B cell (primary cell): ENCODE measurements around the gene ZNF407. TPM values are rescaled to one million over a fixed set of nuclear protein-coding genes. Genes with fewer than 3 reads are reported as not detected.

Experiments used
- ATAC-seq: fragments of 200-7000 bp; cut with Tn5 transposase; one replicate; pipeline ENCODE4 v1.10.0; 2021; ENCODE audit warnings: low read depth, mild to moderate bottlenecking, moderate number of reproducible peaks, moderate library complexity
- CTCF ChIA-PET: fragments of 350-600 bp; sonication (Branson Sonifier 250); formaldehyde crosslinking; loops from one replicate; lab custom pipeline; 2021; ENCODE audit warnings: antibody characterized with exemption, inconsistent platforms; lab: Charles Lee
- POLR2A ChIA-PET: fragments of 350-600 bp; sonication (Branson Sonifier 250); formaldehyde crosslinking; loops from one replicate; lab custom pipeline; 2021; ENCODE audit warnings: antibody characterized with exemption; lab: Charles Lee
- DNase-seq: peaks from one replicate; pipeline ENCODE4 v3.0.0; 2013
- H2AFZ ChIP-seq: 2 replicates; pipeline ENCODE4 v1.6.1; 2012; ENCODE audit warnings: mild to moderate bottlenecking, low read depth, low read length; ENCODE audit not compliant: insufficient read depth, poor library complexity, severe bottlenecking
- H3K27ac ChIP-seq, 2 donors: 1 replicate in 1 of 2; 2 replicates in 1 of 2; pipeline ENCODE4 v1.5.1; 2012 to 2013; ENCODE audit warnings: low read length in 2 of 2, mild to moderate bottlenecking in 2 of 2, moderate library complexity in 1 of 2
- H3K27me3 ChIP-seq, 4 experiments: fragments of 200-600 bp in 1 of 4; sonication (generic) in 1 of 4; replicated peaks in 1 of 4; 1 replicate in 2 of 4; 2 replicates in 2 of 4; pipeline versions ENCODE4 v1.6.1 to v1.7.0; 2013 to 2016; ENCODE audit warnings: low read length in 3 of 4, mild to moderate bottlenecking in 2 of 4, mixed read lengths in 1 of 4, moderate library complexity in 1 of 4; ENCODE audit not compliant: insufficient read depth in 4 of 4, control insufficient read depth in 3 of 4; ENCODE audit errors: control extremely low read depth in 1 of 4
- H3K36me3 ChIP-seq, 2 experiments: replicated peaks in 1 of 2; 1 replicate in 1 of 2; 2 replicates in 1 of 2; pipeline versions ENCODE4 v1.6.1 to v1.7.1; 2013; ENCODE audit warnings: low read length in 1 of 2; ENCODE audit not compliant: insufficient read depth in 2 of 2, control insufficient read depth in 1 of 2; ENCODE audit errors: control extremely low read depth in 1 of 2, extremely low read depth in 1 of 2
- H3K4me1 ChIP-seq, 2 donors: fragments of 200-600 bp in 1 of 2; sonication (generic) in 1 of 2; 1 replicate in 1 of 2; 2 replicates in 1 of 2; pipeline versions ENCODE4 v1.5.1 to v1.6.1; 2013 to 2017; ENCODE audit warnings: low read length in 2 of 2; ENCODE audit not compliant: control insufficient read depth in 2 of 2, insufficient read depth in 2 of 2
- H3K4me2 ChIP-seq: replicated peaks from 2 replicates; pipeline ENCODE3; 2012; ENCODE audit warnings: mild to moderate bottlenecking, low read depth, low read length; ENCODE audit not compliant: poor library complexity, severe bottlenecking
- H3K4me3 ChIP-seq, 5 experiments: fragments of 200-600 bp in 1 of 5; sonication (generic) in 1 of 5; 1 replicate in 3 of 5; 2 replicates in 2 of 5; pipeline versions ENCODE4 v1.5.1 to v1.7.0; 2011 to 2016; ENCODE audit warnings: low read length in 4 of 5, mild to moderate bottlenecking in 4 of 5, low read depth in 2 of 5, control low read depth in 1 of 5, moderate library complexity in 1 of 5; ENCODE audit not compliant: insufficient read depth in 1 of 5; ENCODE audit errors: control extremely low read depth in 1 of 5, extremely low read depth in 1 of 5
- H3K79me2 ChIP-seq: fragments of 200-600 bp; sonication (generic); one replicate; pipeline ENCODE4 v1.6.0; 2016; ENCODE audit warnings: low read length; ENCODE audit not compliant: control insufficient read depth, insufficient read depth
- H3K9ac ChIP-seq: fragments of 200-600 bp; sonication (generic); 2 replicates; pipeline ENCODE4 v1.6.1; 2017; ENCODE audit warnings: mild to moderate bottlenecking, low read length, moderate library complexity
- H3K9me3 ChIP-seq, 3 donors: one replicate each; pipeline versions ENCODE4 v1.6.1 to v1.7.1; 2013; ENCODE audit warnings: low read length in 2 of 3; ENCODE audit not compliant: control insufficient read depth in 2 of 3, insufficient read depth in 1 of 3; ENCODE audit errors: control extremely low read depth in 1 of 3
- H4K20me1 ChIP-seq: 2 replicates; pipeline ENCODE4 v1.6.0; 2012; ENCODE audit warnings: mild to moderate bottlenecking, low read length; ENCODE audit not compliant: insufficient read depth, control insufficient read depth, poor library complexity, severe bottlenecking
- H3K27ac Mint-ChIP-seq: one replicate; pipeline ENCODE4 v1.8.0; 2021; ENCODE audit warnings: mixed read lengths
- H3K27me3 Mint-ChIP-seq: one replicate; pipeline ENCODE4 v1.8.0; 2021; ENCODE audit warnings: mixed read lengths
- H3K4me1 Mint-ChIP-seq: one replicate; pipeline ENCODE4 v1.8.0; 2021; ENCODE audit warnings: mixed read lengths
- H3K4me3 Mint-ChIP-seq: one replicate; pipeline ENCODE4 v1.8.0; 2021; ENCODE audit warnings: mixed read lengths
- H3K9me3 Mint-ChIP-seq: one replicate; pipeline ENCODE4 v1.8.0; 2022; ENCODE audit warnings: mixed read lengths; ENCODE audit not compliant: insufficient read depth
- CTCF ChIP-seq: fragments of 200-600 bp; IDR thresholded peaks from one replicate; pipeline ENCODE4 v1.8.0; 2022; ENCODE audit warnings: antibody characterized with exemption, mild to moderate bottlenecking
- EZH2 ChIP-seq: IDR thresholded peaks from 2 replicates; pipeline ENCODE4 v1.6.1; 2012; ENCODE audit warnings: borderline replicate concordance, low read depth, mild to moderate bottlenecking, moderate library complexity, low read length; ENCODE audit not compliant: insufficient read depth, poor library complexity, severe bottlenecking
- WGBS: methylation state at CpG from one replicate; pipeline ENCODE4 v1.1.5; 2013; ENCODE audit warnings: missing lambda C conversion rate; ENCODE audit not compliant: insufficient coverage; 5-methylcytosine and 5-hydroxymethylcytosine counted together
- intact Hi-C: fragments of 100-400 bp; cut with micrococcal nuclease; formaldehyde crosslinking; loops from one replicate; pipeline ENCODE4 v1.10.0; 2022
- polyA plus RNA-seq: library from polyadenylated mRNA; depleted of rRNA; stranded (reverse); fragments of >200 nt; gene quantifications from 2 replicates; pipeline ENCODE4 v1.2.3, GENCODE V29; 2012
- total RNA-seq, 2 donors: library from RNA; stranded (reverse); fragments of 120-200 nt in 1 of 2; gene quantifications; 1 replicate in 1 of 2; 2 replicates in 1 of 2; pipeline versions ENCODE4 v1.2.3 to v1.2.4, GENCODE V29; 2013 to 2022

Gene ZNF407
- total and polyA plus RNA-seq, 2 donors (not counting 1 experiment from before 2014, with no cell fraction given): 4.5 to 37.1 TPM

GRCh38 chr18:74803769-74804168, 206.1 kb downstream of the ZNF407 start:
- intact Hi-C loops: no loop called here
- TF ChIP-seq CTCF (no peak), EZH2 (no peak)

GRCh38 chr18:74804677-74805076, 207.0 kb downstream of the ZNF407 start:
- H2AFZ ChIP-seq: no peak overlapping the region

More at GRCh38 chr18:74803769-74804168, 206.1 kb downstream of the ZNF407 start:
- peaks cover 12% of the 10 kb centered on the region for H3K4me1 Mint-ChIP-seq
- ATAC-seq (no peak), DNase-seq (no peak)
- Histone ChIP-seq H3K9ac (no peak overlapping the region), H3K4me2 (no peak overlapping the region), H3K4me1 (peaks cover 8 to 13% of the 10 kb centered on the region in 2 donors), H3K9me3 (no peaks in the 10 kb centered on the region), H3K79me2 (no peaks in the 10 kb centered on the region), H3K4me3 (no peak overlapping the region), H2AFZ (no peak overlapping the region), H3K36me3 (no peaks in the 10 kb centered on the region), H3K27ac (no peak overlapping the region), H4K20me1 (no peaks in the 10 kb centered on the region), H3K27me3 (no peaks in the 10 kb centered on the region)
- POLR2A ChIA-PET: no interaction called here
- H3K4me3 Mint-ChIP-seq: no peak overlapping the region
- no peak overlapping the region for H3K27ac Mint-ChIP-seq
- over 99% methylated on average over 10 of the region's 10 CpGs for WGBS
- H3K9me3 Mint-ChIP-seq: no peaks in the 10 kb centered on the region
- CTCF ChIA-PET: no interaction called here
- no peaks in the 10 kb centered on the region for H3K27me3 Mint-ChIP-seq

More at GRCh38 chr18:74804677-74805076, 207.0 kb downstream of the ZNF407 start:
- intact Hi-C loops: no loop called here
- no peak overlapping the region for H3K9ac ChIP-seq
- TF ChIP-seq EZH2 (no peak), CTCF (no peak)
- no peaks in the 10 kb centered on the region for H4K20me1 ChIP-seq
- POLR2A ChIA-PET: no interaction called here
- ATAC-seq (no peak), DNase-seq (no peak)
- no peak overlapping the region for H3K4me3 Mint-ChIP-seq
- H3K79me2 ChIP-seq: no peaks in the 10 kb centered on the region
- H3K9me3 ChIP-seq: no peaks in the 10 kb centered on the region
- no peaks in the 10 kb centered on the region for H3K27me3 ChIP-seq
- CTCF ChIA-PET: no interaction called here
- no peak overlapping the region for H3K27ac Mint-ChIP-seq
- no peak overlapping the region for H3K4me2 ChIP-seq
- H3K4me3 ChIP-seq: no peak overlapping the region
- no peaks in the 10 kb centered on the region for H3K9me3 Mint-ChIP-seq
- WGBS: 79% methylated on average over 3 of the region's 6 CpGs
- H3K4me1 ChIP-seq: peaks cover 8 to 13% of the 10 kb centered on the region in 2 donors
- no peak overlapping the region for H3K27ac ChIP-seq
- H3K27me3 Mint-ChIP-seq: no peaks in the 10 kb centered on the region
- H3K4me1 Mint-ChIP-seq: peaks cover 12% of the 10 kb centered on the region
- no peaks in the 10 kb centered on the region for H3K36me3 ChIP-seq
